Mesendoderm (in vitro differentiated cells): ENCODE data around the gene NDUFB2. TPM values are rescaled to one million over a fixed set of nuclear protein-coding genes. Genes with fewer than 3 reads are reported as not detected.

ENCODE experiments used
- DNase-seq: peaks from one replicate; pipeline ENCODE4 v3.0.0; 2013
- H2AK5ac ChIP-seq: 2 replicates; pipeline ENCODE4 v1.6.1; 2013; ENCODE audit warnings: low read length, inconsistent platforms
- H2BK120ac ChIP-seq: 2 replicates; pipeline ENCODE4 v1.6.1; 2013; ENCODE audit warnings: low read depth, mild to moderate bottlenecking, low read length, moderate library complexity, mixed read lengths
- H2BK15ac ChIP-seq: replicated peaks from 2 replicates; pipeline ENCODE4 v1.6.1; 2013; ENCODE audit warnings: low read depth, mild to moderate bottlenecking, moderate library complexity
- H2BK5ac ChIP-seq: 2 replicates; pipeline ENCODE4 v1.6.1; 2013; ENCODE audit warnings: low read length, inconsistent platforms
- H3K18ac ChIP-seq: 2 replicates; pipeline ENCODE4 v1.6.1; 2013; ENCODE audit warnings: mild to moderate bottlenecking, low read length, mixed read lengths
- H3K23ac ChIP-seq: one replicate; pipeline ENCODE4 v1.6.1; 2013; ENCODE audit warnings: low read length
- H3K27ac ChIP-seq: 2 replicates; pipeline ENCODE4 v1.5.1; 2013; ENCODE audit warnings: low read depth, mild to moderate bottlenecking, inconsistent platforms, low read length, moderate library complexity
- H3K27me3 ChIP-seq: 2 replicates; pipeline ENCODE4 v1.6.1; 2013; ENCODE audit warnings: low read length, control low read depth, mild to moderate bottlenecking, inconsistent platforms; ENCODE audit not compliant: insufficient read depth, poor library complexity
- H3K36me3 ChIP-seq: 2 replicates; pipeline ENCODE4 v1.6.1; 2013; ENCODE audit warnings: low read length, inconsistent platforms; ENCODE audit not compliant: control insufficient read depth, insufficient read depth
- H3K4ac ChIP-seq: one replicate; pipeline ENCODE4 v1.6.1; 2013; ENCODE audit warnings: low read depth, mild to moderate bottlenecking, low read length, moderate library complexity
- H3K4me1 ChIP-seq: 2 replicates; pipeline ENCODE4 v1.6.1; 2013; ENCODE audit warnings: low read depth, low read length, inconsistent platforms; ENCODE audit not compliant: control insufficient read depth
- H3K4me2 ChIP-seq: 2 replicates; pipeline ENCODE4 v1.6.1; 2013; ENCODE audit warnings: low read length
- H3K4me3 ChIP-seq: 2 replicates; pipeline ENCODE4 v1.5.1; 2013; ENCODE audit warnings: mild to moderate bottlenecking, low read length
- H3K56ac ChIP-seq: one replicate; pipeline ENCODE4 v1.6.1; 2013; ENCODE audit warnings: low read length
- H3K79me1 ChIP-seq: 2 replicates; pipeline ENCODE4 v1.6.1; 2013; ENCODE audit warnings: low read length, inconsistent platforms
- H3K79me2 ChIP-seq: 2 replicates; pipeline ENCODE4 v1.6.1; 2013; ENCODE audit warnings: mild to moderate bottlenecking, low read length; ENCODE audit not compliant: control insufficient read depth, insufficient read depth
- H3K9ac ChIP-seq: 2 replicates; pipeline ENCODE4 v1.6.1; 2013; ENCODE audit warnings: low read length, inconsistent platforms
- H4K5ac ChIP-seq: one replicate; pipeline ENCODE4 v1.6.1; 2013; ENCODE audit warnings: low read length
- H4K8ac ChIP-seq: one replicate; pipeline ENCODE4 v1.6.1; 2013; ENCODE audit warnings: low read depth, mild to moderate bottlenecking, control low read depth, low read length, moderate library complexity
- WGBS: extraction: QIAGEN DNeasy Blood & Tissue Kit; methylation state at CpG from one replicate; pipeline ENCODE4 v1.1.7; 2013; ENCODE audit warnings: low lambda C conversion rate, missing lambda C conversion rate; ENCODE audit not compliant: insufficient coverage; ENCODE audit errors: extremely low coverage; 5-methylcytosine and 5-hydroxymethylcytosine counted together
- polyA plus RNA-seq, 2 experiments: library from polyadenylated mRNA; stranded (reverse); fragments of 200-250 nt; gene quantifications; one replicate each; pipeline ENCODE4 v1.2.3, GENCODE V29; 2013

NDUFB2 gene
- 386 TPM for polyA plus RNA-seq (2013, experiment 1 of 2)
- 383 TPM for polyA plus RNA-seq (2013, experiment 2 of 2)

DNA sequence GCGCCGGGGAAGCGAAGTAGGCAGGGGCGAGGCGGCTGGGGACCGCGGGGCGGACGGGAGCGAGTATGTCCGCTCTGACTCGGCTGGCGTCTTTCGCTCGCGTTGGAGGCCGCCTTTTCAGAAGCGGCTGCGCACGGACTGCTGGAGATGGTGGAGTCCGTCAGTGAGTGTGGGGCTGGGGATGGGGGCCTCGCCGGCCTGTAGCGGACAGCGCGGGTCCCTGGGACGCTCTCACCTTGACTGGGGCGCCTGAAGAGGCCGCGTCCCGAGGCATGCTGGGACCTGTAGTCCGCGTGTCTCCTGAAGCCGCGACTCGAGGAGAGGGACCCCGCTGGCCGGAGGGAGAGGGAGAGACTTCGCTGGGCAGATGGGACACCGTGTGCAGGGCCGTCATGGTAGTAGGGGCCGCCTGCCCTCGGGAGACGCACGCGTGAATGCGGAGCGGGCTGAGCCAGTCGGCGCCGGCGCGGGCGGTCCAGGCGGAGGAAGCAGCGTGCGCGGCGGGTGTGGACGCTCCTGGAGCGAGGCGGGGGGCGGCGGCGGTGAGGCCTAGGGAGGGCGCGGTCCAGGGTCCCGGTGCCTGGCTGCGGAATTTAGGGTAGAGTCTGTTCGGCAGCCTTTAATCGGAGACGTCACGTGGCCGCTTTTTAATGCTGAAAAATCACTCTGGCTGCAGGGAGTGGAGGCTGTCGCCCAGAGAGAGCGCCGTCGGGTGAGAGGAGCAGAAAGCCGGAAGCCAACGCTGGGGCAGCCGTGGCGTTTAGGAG is at the start of gene NDUFB2:
NDUFB2 (plus strand) TSS at position 29 of the 767 bp plus-strand sequence; CDS start at position 66, 37 bp downstream.
- Histone ChIP-seq H3K18ac (no peak within 1 kb of the TSS), H3K4me3 (peak within 1 kb of the TSS; percentile 62), H2BK5ac (peak within 1 kb of the TSS; percentile 90), H3K79me1 (peaks cover 8% of the 10 kb centered on the region), H2AK5ac (no peak within 1 kb of the TSS), H3K4me2 (peak within 1 kb of the TSS; percentile 54), H2BK120ac (no peak within 1 kb of the TSS), H3K4ac (no peak within 1 kb of the TSS), H3K36me3 (no peaks in the 10 kb centered on the region), H4K8ac (no peak within 1 kb of the TSS), H4K5ac (peak within 1 kb of the TSS; percentile 59), H3K79me2 (peaks cover 22% of the 10 kb centered on the region), H2BK15ac (no peak within 1 kb of the TSS), H3K27ac (peak within 1 kb of the TSS; percentile 41), H3K23ac (peak within 1 kb of the TSS; percentile 48), H3K27me3 (no peaks in the 10 kb centered on the region), H3K4me1 (no peaks in the 10 kb centered on the region), H3K56ac (peak within 1 kb of the TSS; percentile 100), H3K9ac (peak within 1 kb of the TSS; percentile 96)
- DNase-seq: peak; percentile 95
- WGBS: no CpG with 5 or more reads among the region's 82 CpGs

DNA sequence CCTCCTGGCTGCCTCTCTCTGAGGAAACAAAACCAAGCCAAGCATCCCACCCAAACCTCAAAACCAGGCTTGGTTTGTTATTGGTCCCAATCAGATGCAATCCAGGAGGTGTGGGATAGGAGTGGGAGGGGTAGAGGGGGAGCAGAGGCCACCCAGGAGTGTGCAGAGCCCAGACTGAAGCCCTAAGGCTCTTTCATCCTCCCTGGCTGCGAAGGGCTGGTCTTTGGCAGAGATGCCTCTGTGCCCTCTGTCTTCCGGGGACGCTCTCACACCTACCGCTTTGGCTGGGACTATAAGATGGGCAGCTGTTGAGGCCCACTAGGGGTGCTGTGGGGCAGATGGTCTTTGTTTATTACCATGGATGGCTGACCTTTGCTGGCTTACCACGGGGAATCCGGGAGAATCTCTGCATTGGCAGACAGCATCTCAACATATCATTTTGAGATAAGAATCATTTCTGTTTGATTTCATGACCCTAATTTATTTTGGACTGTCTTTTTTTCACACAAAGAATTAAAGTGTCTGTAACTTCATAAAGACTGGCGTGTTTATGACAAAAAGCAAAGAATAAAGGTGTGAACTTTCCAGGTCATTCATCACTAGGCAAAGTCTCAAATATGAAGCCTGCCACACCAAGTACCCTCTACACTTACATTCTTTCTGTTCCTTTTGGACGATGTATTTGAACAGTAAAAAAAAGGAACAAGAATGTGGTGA is 49.4 kb upstream of the NDUFB2 start:
- Histone ChIP-seq H3K79me1 (no peaks in the 10 kb centered on the region), H2BK120ac (no peak overlapping the region), H3K79me2 (no peaks in the 10 kb centered on the region), H3K4ac (no peak overlapping the region), H3K36me3 (no peaks in the 10 kb centered on the region), H3K4me2 (no peak overlapping the region), H3K27me3 (no peaks in the 10 kb centered on the region), H3K23ac (no peak overlapping the region), H3K4me1 (no peaks in the 10 kb centered on the region), H4K5ac (no peak overlapping the region), H3K4me3 (no peak overlapping the region), H3K18ac (no peak overlapping the region), H2AK5ac (no peak overlapping the region), H2BK15ac (no peak overlapping the region), H4K8ac (no peak overlapping the region), H3K56ac (no peak overlapping the region), H3K27ac (no peak overlapping the region), H3K9ac (no peak overlapping the region), H2BK5ac (no peak overlapping the region)
- WGBS: no CpG with 5 or more reads among the region's 8 CpGs
- peak; percentile 89 for DNase-seq

DNA sequence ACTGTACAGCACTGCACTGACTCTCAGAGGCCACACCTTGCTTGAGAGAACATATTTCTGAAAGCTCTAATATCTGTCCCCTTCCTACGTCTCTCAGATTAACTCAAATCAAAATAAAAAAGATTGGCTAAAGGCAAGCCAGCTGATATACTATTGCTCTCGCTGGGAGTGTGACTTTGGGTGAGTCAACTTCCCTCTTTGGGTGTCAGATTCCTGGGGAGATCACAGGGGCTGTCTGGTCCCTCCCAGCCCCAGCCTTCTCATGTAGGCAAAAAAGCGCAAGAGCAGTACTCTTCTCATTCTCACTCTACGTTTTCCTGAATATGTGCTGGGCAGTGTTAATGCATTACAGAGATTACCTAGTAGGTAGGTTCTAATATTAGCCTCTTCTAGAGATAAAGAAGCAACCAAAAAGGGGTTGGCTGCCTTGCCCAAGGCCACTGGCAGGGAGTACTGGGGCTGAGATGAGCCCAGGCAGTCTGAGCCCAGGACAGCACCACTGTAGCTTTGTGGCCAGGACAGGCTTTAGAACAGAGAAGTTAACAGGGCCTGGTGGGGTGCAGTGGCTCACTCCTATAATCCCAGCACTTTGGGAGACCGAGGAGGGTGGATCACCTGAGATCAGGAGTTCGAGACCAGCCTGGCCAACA is 46.8 kb upstream of the NDUFB2 start:
- Histone ChIP-seq H3K4me2 (no peak overlapping the region), H3K23ac (no peak overlapping the region), H2BK120ac (no peak overlapping the region), H3K4ac (no peak overlapping the region), H4K5ac (no peak overlapping the region), H3K56ac (no peak overlapping the region), H3K4me3 (no peak overlapping the region), H3K27me3 (no peaks in the 10 kb centered on the region), H3K18ac (no peak overlapping the region), H2BK5ac (no peak overlapping the region), H2BK15ac (no peak overlapping the region), H3K79me1 (no peaks in the 10 kb centered on the region), H3K36me3 (no peaks in the 10 kb centered on the region), H4K8ac (no peak overlapping the region), H2AK5ac (no peak overlapping the region), H3K4me1 (no peaks in the 10 kb centered on the region), H3K79me2 (no peaks in the 10 kb centered on the region), H3K27ac (no peak overlapping the region), H3K9ac (no peak overlapping the region)
- no CpG with 5 or more reads among the region's 6 CpGs for WGBS
- DNase-seq: peak; percentile 48

DNA sequence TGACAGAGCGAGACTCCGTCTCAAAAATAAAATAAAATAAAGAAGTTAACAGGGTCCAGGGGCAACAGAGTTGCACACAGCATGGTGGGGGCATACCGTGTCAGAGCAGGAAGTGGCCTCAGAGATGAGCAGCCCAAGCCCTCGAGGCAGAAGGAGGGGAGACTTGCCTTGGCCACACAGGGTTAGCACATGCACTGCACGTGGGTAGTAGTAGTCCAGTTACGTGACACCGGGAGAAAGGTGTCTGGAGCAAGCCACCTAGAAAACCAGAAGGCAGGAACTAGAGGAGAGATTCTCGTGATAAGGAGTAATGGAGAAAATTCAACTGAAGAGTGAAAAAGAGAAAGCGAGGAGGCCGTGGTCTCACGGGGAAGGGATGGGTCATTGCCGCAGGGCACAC is 46.1 kb upstream of the NDUFB2 start:
- Histone ChIP-seq H3K4me2 (no peak overlapping the region), H3K18ac (no peak overlapping the region), H3K79me2 (no peaks in the 10 kb centered on the region), H3K27me3 (no peaks in the 10 kb centered on the region), H4K8ac (no peak overlapping the region), H4K5ac (no peak overlapping the region), H2BK120ac (no peak overlapping the region), H2BK5ac (no peak overlapping the region), H3K27ac (no peak overlapping the region), H3K4me3 (no peak overlapping the region), H3K36me3 (no peaks in the 10 kb centered on the region), H3K4ac (no peak overlapping the region), H3K23ac (no peak overlapping the region), H2BK15ac (no peak overlapping the region), H3K79me1 (no peaks in the 10 kb centered on the region), H2AK5ac (no peak overlapping the region), H3K56ac (no peak overlapping the region), H3K4me1 (no peaks in the 10 kb centered on the region), H3K9ac (no peak overlapping the region)
- WGBS: no CpG with 5 or more reads among the region's 12 CpGs
- no peak for DNase-seq

DNA sequence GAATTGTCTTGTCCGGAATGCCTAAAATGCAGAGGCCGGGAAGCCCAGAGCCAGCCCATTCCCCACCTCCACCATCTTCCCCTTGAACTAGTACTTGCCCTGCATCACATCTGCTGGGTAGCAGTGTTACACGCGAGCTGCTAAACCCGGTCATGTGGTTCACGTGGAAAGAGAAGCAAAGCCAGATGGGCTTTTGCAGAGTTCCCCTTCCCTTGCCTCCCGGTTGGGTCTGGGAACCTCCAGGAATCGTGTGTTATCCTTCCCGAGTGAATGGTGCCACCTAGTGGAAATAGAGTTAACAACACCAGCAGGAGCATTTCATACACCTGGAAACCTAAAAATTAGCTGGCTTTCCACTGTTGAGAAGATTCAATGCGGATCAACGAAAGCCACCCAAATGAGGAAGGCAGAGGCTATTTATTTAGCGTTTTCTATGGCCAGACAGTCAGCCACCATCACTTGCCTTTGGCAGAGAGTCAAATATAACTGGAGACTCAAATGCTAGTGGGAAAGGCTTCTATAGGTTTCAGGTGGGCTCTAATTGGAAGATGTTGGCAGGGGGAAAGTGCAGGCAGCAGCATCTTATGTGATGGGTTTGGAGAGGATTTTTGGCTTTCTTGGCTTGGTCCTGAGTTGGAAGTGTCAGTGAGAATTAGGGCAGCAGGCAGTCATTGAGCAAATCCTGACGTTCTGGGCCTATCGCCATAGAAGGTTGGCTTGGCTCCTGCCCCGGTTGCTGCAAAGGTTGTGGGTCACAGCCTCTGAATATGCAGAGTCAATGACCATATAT is 43.0 kb upstream of the NDUFB2 start:
- Histone ChIP-seq H3K56ac (peak overlapping the region; percentile 86), H3K9ac (peak overlapping the region; percentile 49), H3K4me1 (no peaks in the 10 kb centered on the region), H3K4ac (no peak overlapping the region), H4K5ac (peak overlapping the region; percentile 99), H3K18ac (no peak overlapping the region), H2BK15ac (no peak overlapping the region), H3K79me2 (no peaks in the 10 kb centered on the region), H4K8ac (no peak overlapping the region), H3K79me1 (no peaks in the 10 kb centered on the region), H3K4me2 (no peak overlapping the region), H3K23ac (no peak overlapping the region), H3K27ac (no peak overlapping the region), H2BK5ac (no peak overlapping the region), H3K27me3 (no peaks in the 10 kb centered on the region), H3K4me3 (no peak overlapping the region), H3K36me3 (no peaks in the 10 kb centered on the region), H2BK120ac (no peak overlapping the region), H2AK5ac (no peak overlapping the region)
- no CpG with 5 or more reads among the region's 15 CpGs for WGBS
- peak; percentile 87 for DNase-seq
